H1 (cell line): ENCODE measurements around the gene FBN3. TPM values are rescaled to one million over a fixed set of nuclear protein-coding genes. Genes with fewer than 3 reads are reported as not detected.

Source experiments
- CTCF ChIA-PET: fragments of 300-600 bp; sonication (Branson Sonifier 250); formaldehyde crosslinking; loops from one replicate; lab custom pipeline; 2021; ENCODE audit not compliant: partially characterized antibody; lab: Charles Lee
- POLR2A ChIA-PET: fragments of 300-600 bp; sonication (Branson Sonifier 250); formaldehyde crosslinking; loops from one replicate; lab custom pipeline; 2021; ENCODE audit warnings: inconsistent platforms; ENCODE audit not compliant: partially characterized antibody; lab: Charles Lee
- DNase-seq, 2 experiments: peaks; one replicate each; pipeline versions ENCODE4 v3.0.0 to v3.0.0-alpha.2; 2010 to 2022; ENCODE audit warnings: low spot score in 2 of 2, low read depth in 1 of 2, mixed read lengths in 1 of 2
- FAIRE-seq: peaks from 2 replicates; lab custom pipeline; 2011; peaks lifted over from hg19 to GRCh38; lab: Jason Lieb, UNC
- H2AFZ ChIP-seq: 2 replicates; pipeline ENCODE4 v1.8.1; 2012; ENCODE audit warnings: low read length, inconsistent platforms
- H2AK5ac ChIP-seq: 2 replicates; pipeline ENCODE4 v1.6.1; 2013; ENCODE audit warnings: low read depth, low read length
- H2BK120ac ChIP-seq: replicated peaks from 2 replicates; pipeline ENCODE3; 2013; ENCODE audit warnings: low read depth, low read length, inconsistent platforms
- H2BK12ac ChIP-seq: 2 replicates; pipeline ENCODE4 v1.6.1; 2013; ENCODE audit warnings: low read depth, low read length
- H2BK15ac ChIP-seq: 2 replicates; pipeline ENCODE4 v1.6.1; 2013; ENCODE audit warnings: low read length
- H2BK20ac ChIP-seq: 2 replicates; pipeline ENCODE4 v1.6.1; 2013; ENCODE audit warnings: low read length
- H2BK5ac ChIP-seq: 2 replicates; pipeline ENCODE4 v1.6.1; 2013; ENCODE audit warnings: low read depth, low read length
- H3K14ac ChIP-seq: 2 replicates; pipeline ENCODE4 v1.6.1; 2013; ENCODE audit warnings: inconsistent platforms; ENCODE audit not compliant: insufficient read length
- H3K18ac ChIP-seq: 2 replicates; pipeline ENCODE4 v1.6.1; 2013; ENCODE audit warnings: low read length; ENCODE audit errors: extremely low read depth
- H3K23ac ChIP-seq: 2 replicates; pipeline ENCODE4 v1.6.1; 2013; ENCODE audit warnings: inconsistent platforms; ENCODE audit not compliant: insufficient read length
- H3K23me2 ChIP-seq: 2 replicates; pipeline ENCODE4 v1.6.1; 2013; ENCODE audit warnings: low read depth, low read length
- H3K27ac ChIP-seq: 2 replicates; pipeline ENCODE4 v1.6.1; 2011; ENCODE audit warnings: low read depth, low read length, inconsistent platforms
- H3K27me3 ChIP-seq, 4 experiments: replicated peaks in 1 of 4; 1 replicate in 1 of 4; 2 replicates in 3 of 4; pipeline versions ENCODE4 v1.6.1 to v1.8.1; 2011 to 2013; ENCODE audit warnings: low read length in 3 of 4, mild to moderate bottlenecking in 3 of 4, inconsistent platforms in 2 of 4, mixed read lengths in 2 of 4, moderate library complexity in 1 of 4; ENCODE audit not compliant: control insufficient read depth in 3 of 4, insufficient read depth in 3 of 4; ENCODE audit errors: extremely low read depth in 1 of 4
- H3K36me3 ChIP-seq, 4 experiments: 2 replicates each; pipeline versions ENCODE4 v1.6.1 to v1.8.1; 2011 to 2013; ENCODE audit warnings: mild to moderate bottlenecking in 4 of 4, low read length in 3 of 4, moderate library complexity in 2 of 4, control low read depth in 1 of 4, inconsistent platforms in 1 of 4; ENCODE audit not compliant: insufficient read depth in 4 of 4, control insufficient read depth in 2 of 4
- H3K4ac ChIP-seq: replicated peaks from 2 replicates; pipeline ENCODE3; 2013; ENCODE audit warnings: low read length, low read depth, mixed read lengths, inconsistent platforms; ENCODE audit not compliant: insufficient read length
- H3K4me1 ChIP-seq, 4 experiments: replicated peaks in 1 of 4; 1 replicate in 1 of 4; 2 replicates in 3 of 4; pipeline versions ENCODE4 v1.6.1 to v1.8.1; 2011 to 2013; ENCODE audit warnings: low read length in 3 of 4, inconsistent platforms in 2 of 4, mixed read lengths in 1 of 4; ENCODE audit not compliant: insufficient read depth in 4 of 4, control insufficient read depth in 3 of 4
- H3K4me2 ChIP-seq, 2 experiments: 2 replicates each; pipeline versions ENCODE4 v1.6.1 to v1.8.1; 2011 to 2013; ENCODE audit warnings: low read depth in 2 of 2, low read length in 2 of 2, control low read depth in 1 of 2, inconsistent platforms in 1 of 2, mild to moderate bottlenecking in 1 of 2; ENCODE audit not compliant: insufficient read depth in 1 of 2
- H3K4me3 ChIP-seq, 4 experiments: fragments of 200-600, 300-600 bp in 1 of 4; sonication (generic), shearing (Covaris generic), sonication (Bioruptor Twin) in 1 of 4; 2 replicates each; pipeline versions ENCODE4 v1.5.1 to v1.8.1; 2011 to 2016; ENCODE audit warnings: low read length in 4 of 4, low read depth in 3 of 4, control low read depth in 2 of 4, inconsistent platforms in 2 of 4, mild to moderate bottlenecking in 2 of 4, mixed read lengths in 1 of 4, moderate library complexity in 1 of 4; ENCODE audit not compliant: insufficient read depth in 2 of 4; ENCODE audit errors: extremely low read depth in 1 of 4
- H3K56ac ChIP-seq: replicated peaks from 2 replicates; pipeline ENCODE3; 2013; ENCODE audit warnings: low read depth, mild to moderate bottlenecking, mixed read lengths, low read length, inconsistent platforms; ENCODE audit not compliant: insufficient read length
- H3K79me1 ChIP-seq: 2 replicates; pipeline ENCODE4 v1.6.1; 2013; ENCODE audit warnings: low read depth, low read length, control low read depth
- H3K79me2 ChIP-seq, 2 experiments: 2 replicates each; pipeline versions ENCODE4 v1.6.1 to v1.8.1; 2012 to 2013; ENCODE audit warnings: low read length in 2 of 2, mild to moderate bottlenecking in 2 of 2, inconsistent platforms in 1 of 2; ENCODE audit not compliant: insufficient read depth in 2 of 2, control insufficient read depth in 1 of 2
- H3K9ac ChIP-seq, 4 experiments: replicated peaks in 1 of 4; 1 replicate in 1 of 4; 2 replicates in 3 of 4; pipeline versions ENCODE4 v1.6.1 to v1.8.1; 2011 to 2013; ENCODE audit warnings: low read depth in 3 of 4, low read length in 3 of 4, control low read depth in 2 of 4, mild to moderate bottlenecking in 2 of 4, moderate library complexity in 2 of 4, inconsistent platforms in 1 of 4; ENCODE audit errors: extremely low read depth in 1 of 4
- H3K9me3 ChIP-seq, 2 experiments: 2 replicates each; pipeline versions ENCODE4 v1.6.1 to v1.8.1; 2012 to 2013; ENCODE audit warnings: mild to moderate bottlenecking in 2 of 2, moderate library complexity in 2 of 2, control low read depth in 1 of 2, inconsistent platforms in 1 of 2, low read depth in 1 of 2, low read length in 1 of 2, mixed read lengths in 1 of 2; ENCODE audit not compliant: insufficient read depth in 2 of 2
- H4K20me1 ChIP-seq, 2 experiments: replicated peaks in 1 of 2; 2 replicates each; pipeline versions ENCODE3 to v1.8.1; 2011 to 2013; ENCODE audit warnings: inconsistent platforms in 2 of 2, low read length in 2 of 2, mild to moderate bottlenecking in 1 of 2; ENCODE audit not compliant: insufficient read depth in 2 of 2, control insufficient read depth in 1 of 2
- H4K5ac ChIP-seq: 2 replicates; pipeline ENCODE4 v1.6.1; 2013; ENCODE audit warnings: low read length, low read depth, mixed read lengths, inconsistent platforms; ENCODE audit not compliant: insufficient read length
- H4K8ac ChIP-seq: 2 replicates; pipeline ENCODE4 v1.8.0; 2013; ENCODE audit warnings: mild to moderate bottlenecking, moderate library complexity, low read length, inconsistent platforms; ENCODE audit not compliant: insufficient read depth; ENCODE audit errors: extremely low read depth
- H4K91ac ChIP-seq: replicated peaks from 2 replicates; pipeline ENCODE3; 2013; ENCODE audit warnings: low read length, mixed read lengths, inconsistent platforms; ENCODE audit not compliant: insufficient read length
- CBX8 ChIP-seq: fragments of 300-800, 300-1000 bp; sonication (generic); IDR thresholded peaks from 2 replicates; pipeline ENCODE4 v1.7.1; 2016; ENCODE audit warnings: low read depth, low read length, borderline replicate concordance
- CTBP2 ChIP-seq: IDR thresholded peaks from 2 replicates; pipeline ENCODE4 v1.7.0; 2011; ENCODE audit warnings: borderline replicate concordance, mild to moderate bottlenecking, moderate library complexity, mixed read lengths, low read length; ENCODE audit not compliant: insufficient read depth, insufficient read length
- EP300 ChIP-seq, 2 experiments: IDR thresholded peaks; 1 replicate in 1 of 2; 2 replicates in 1 of 2; pipeline ENCODE4 v1.6.1; 2011 to 2012; ENCODE audit warnings: low read depth in 2 of 2, low read length in 2 of 2, mild to moderate bottlenecking in 2 of 2, borderline replicate concordance in 1 of 2, inconsistent platforms in 1 of 2, moderate library complexity in 1 of 2
- HDAC2 ChIP-seq, 2 experiments: fragments of 300-600 bp in 1 of 2; sonication (generic) in 1 of 2; IDR thresholded peaks; 2 replicates each; pipeline ENCODE4 v1.6.1; 2011 to 2012; ENCODE audit warnings: low read depth in 2 of 2, low read length in 2 of 2, mild to moderate bottlenecking in 2 of 2, moderate library complexity in 2 of 2, borderline replicate concordance in 1 of 2, inconsistent platforms in 1 of 2
- KDM4A ChIP-seq: IDR thresholded peaks from one replicate; pipeline ENCODE4 v1.7.1; 2012; ENCODE audit warnings: low read depth, mild to moderate bottlenecking, moderate library complexity, low read length, inconsistent platforms; ENCODE audit not compliant: severe bottlenecking
- PHF8 ChIP-seq: fragments of 200-600 bp; sonication (generic); conservative IDR thresholded peaks from 2 replicates; pipeline ENCODE4 v1.7.1; 2012; ENCODE audit warnings: low read depth, mild to moderate bottlenecking, inconsistent platforms, low read length, moderate library complexity
- POLR2AphosphoS5 ChIP-seq: IDR thresholded peaks from 2 replicates; pipeline ENCODE4 v1.6.1; 2011; ENCODE audit warnings: low read depth, low read length
- SP4 ChIP-seq: IDR thresholded peaks from 2 replicates; pipeline ENCODE4 v1.6.1; 2012; ENCODE audit warnings: low read length, inconsistent platforms
- TAF1 ChIP-seq: IDR thresholded peaks from 2 replicates; pipeline ENCODE4 v1.6.1; 2011; ENCODE audit warnings: mild to moderate bottlenecking, low read depth, low read length
- WGBS, 2 experiments: shearing (Covaris generic) in 1 of 2; methylation state at CpG; one replicate each; pipeline versions ENCODE4 v1.1.6 to v1.1.7; 2013 to 2015; ENCODE audit warnings: low lambda C conversion rate in 2 of 2, mixed read lengths in 2 of 2, inconsistent platforms in 1 of 2, low coverage in 1 of 2, missing lambda C conversion rate in 1 of 2; ENCODE audit not compliant: insufficient replicate concordance in 2 of 2, insufficient coverage in 1 of 2, insufficient read length in 1 of 2; ENCODE audit errors: extremely low coverage in 1 of 2, missing lambda C conversion rate in 1 of 2; 5-methylcytosine and 5-hydroxymethylcytosine counted together
- polyA plus RNA-seq, 7 experiments: library from polyadenylated mRNA; depleted of rRNA in 3 of 7; stranded (reverse) in 5 of 7; unstranded in 2 of 7; fragments of >200 nt in 5 of 7; fragments of 200-250 nt in 2 of 7; gene quantifications; 1 replicate in 5 of 7; 2 replicates in 1 of 7; 4 replicates in 1 of 7; pipeline versions ENCODE4 v1.2.1 to v1.2.3, GENCODE V29; 2011 to 2013; ENCODE audit warnings: missing spikeins in 2 of 7, mixed read lengths in 2 of 7
- total RNA-seq: library from RNA; stranded (reverse); fragmentation: NEBNext Ultra II Directional; extraction: Animal tissue kit (Norgen Biotek cat#: 25700); gene quantifications from 2 replicates; pipeline ENCODE4 v1.2.1, GENCODE V29; 2021

Gene FBN3
- total and polyA plus RNA-seq, 2 of the 8 experiments (the other 6 are each of a cell fraction or from before 2014, with no cell fraction given), result 37.1 to 38.7 TPM

GRCh38 chr19:8101311-8101710, 48.1 kb downstream of the FBN3 start:
- no peak for DNase-seq
- no peak overlapping the region for H2BK12ac ChIP-seq
- no peak overlapping the region for H3K27ac ChIP-seq
- no peak for TF ChIP-seq EP300 (IDR thresholded peaks at IDR 0.05; ENCODE audit: borderline replicate concordance in 1 of 2, low read depth in 2 of 2, low read length in 2 of 2)
- TF ChIP-seq POLR2AphosphoS5, result no peak
- TF ChIP-seq TAF1, result no peak
- no peak for TF ChIP-seq KDM4A
- no peak for TF ChIP-seq CBX8
- TF ChIP-seq CTBP2, result no peak
- TF ChIP-seq SP4, result no peak
- TF ChIP-seq HDAC2 (IDR thresholded peaks at IDR 0.05; ENCODE audit: borderline replicate concordance in 1 of 2, low read depth in 2 of 2, low read length in 2 of 2), result no peak
- no peak for TF ChIP-seq PHF8

More at GRCh38 chr19:8101311-8101710, 48.1 kb downstream of the FBN3 start:
- Histone ChIP-seq H3K9ac (no peak overlapping the region), H2BK20ac (no peak overlapping the region), H2AFZ (no peak overlapping the region), H3K18ac (no peak overlapping the region), H2BK5ac (no peak overlapping the region), H2BK120ac (no peak overlapping the region), H4K91ac (no peak overlapping the region), H4K20me1 (no peaks in the 10 kb centered on the region), H3K4me3 (no peak overlapping the region), H3K4me2 (no peak overlapping the region), H3K4me1 (no peaks in the 10 kb centered on the region), H3K79me1 (no peaks in the 10 kb centered on the region; the same call in 1 of the 2 replicates), H3K4ac (no peak overlapping the region), H2AK5ac (no peak overlapping the region), H2BK15ac (no peak overlapping the region), H3K14ac (no peak overlapping the region), H3K9me3 (peaks cover 6 to 8% of the 10 kb centered on the region in 2 experiments; a peak in 3 of 4 replicates), H3K36me3 (peaks cover 11 to 54% (median 21%) of the 10 kb centered on the region in 4 experiments), H3K27me3 (no peaks in the 10 kb centered on the region), H3K56ac (no peak overlapping the region), H3K23ac (no peak overlapping the region), H4K5ac (no peak overlapping the region), H3K23me2 (peaks cover under 1% of the 10 kb centered on the region; the same call in 1 of the 2 replicates), H4K8ac (no peak overlapping the region), H3K79me2 (no peaks in the 10 kb centered on the region)
- no peak for FAIRE-seq
- POLR2A ChIA-PET, result interaction anchor here (0.8 to 2.6 kb wide), 7 partner anchors 9 to 73 kb away, joined by 3 to 7 read pairs (median 3); no protein-coding TSS in a partner anchor
- WGBS, 2 experiments, result 97% methylated on average over 4 of the region's 4 CpGs; no CpG with 5 or more reads in 1 of the 2 experiments
- CTCF ChIA-PET, result interaction anchor here (0.6 to 2.4 kb wide), 7 partner anchors 10 to 99 kb away, joined by 3 to 7 read pairs (median 3); no protein-coding TSS in a partner anchor
